HepG2 (cell line): ENCODE data around the gene XPO1. TPM values are rescaled to one million over a fixed set of nuclear protein-coding genes. Genes with fewer than 3 reads are reported as not detected.

Experiments used
- ETV5 ChIP-seq: IDR thresholded peaks from 2 replicates; pipeline ENCODE4 v1.6.1; 2018; ENCODE audit warnings: missing biosample characterization, missing genetic modification reagents, inconsistent platforms, borderline replicate concordance
- HOXA3 ChIP-seq: sonication (generic); formaldehyde crosslinking; IDR thresholded peaks from 2 replicates; pipeline ENCODE4 v1.5.0; 2020; ENCODE audit warnings: missing genetic modification reagents
- ISL2 ChIP-seq: sonication (generic); formaldehyde crosslinking; IDR thresholded peaks from 2 replicates; pipeline ENCODE4 v1.5.0; 2020; ENCODE audit warnings: missing genetic modification reagents
- MED1 ChIP-seq: sonication (generic); formaldehyde crosslinking; IDR thresholded peaks from 2 replicates; pipeline ENCODE4 v1.4.0; 2020; ENCODE audit warnings: missing genetic modification reagents
- RCOR2 ChIP-seq: IDR thresholded peaks from 2 replicates; pipeline ENCODE4 v1.6.1; 2016; ENCODE audit warnings: missing biosample characterization, missing genetic modification reagents
- SMAD3 ChIP-seq: sonication (generic); formaldehyde crosslinking; IDR thresholded peaks from 2 replicates; pipeline ENCODE4 v1.4.0; 2020; ENCODE audit warnings: missing genetic modification reagents
- SYNCRIP ChIP-seq: fragments of 200-400 bp; formaldehyde crosslinking; IDR thresholded peaks from 2 replicates; pipeline ENCODE4 v1.6.1; 2018; ENCODE audit warnings: mild to moderate bottlenecking, low read depth, low read length; ENCODE audit not compliant: insufficient read depth
- TOE1 ChIP-seq: sonication (generic); formaldehyde crosslinking; IDR thresholded peaks from 2 replicates; pipeline ENCODE4 v1.4.0; 2020; ENCODE audit warnings: mild to moderate bottlenecking, missing genetic modification reagents
- ZIK1 ChIP-seq: sonication (generic); formaldehyde crosslinking; IDR thresholded peaks from 2 replicates; pipeline ENCODE4 v1.5.0; 2020; ENCODE audit warnings: mild to moderate bottlenecking, low read depth, missing genetic modification reagents, borderline replicate concordance
- ZMYM2 ChIP-seq: sonication (generic); formaldehyde crosslinking; IDR thresholded peaks from 2 replicates; pipeline ENCODE4 v1.8.0; 2022; ENCODE audit warnings: mild to moderate bottlenecking, missing genetic modification reagents
- ZNF317 ChIP-seq: sonication (generic); formaldehyde crosslinking; IDR thresholded peaks from 2 replicates; pipeline ENCODE4 v1.5.0; 2020; ENCODE audit warnings: mild to moderate bottlenecking, missing genetic modification reagents
- ZNF558 ChIP-seq: sonication (generic); formaldehyde crosslinking; IDR thresholded peaks from 2 replicates; pipeline ENCODE4 v1.9.0; 2022; ENCODE audit warnings: mild to moderate bottlenecking, missing genetic modification reagents, borderline replicate concordance
- polyA plus RNA-seq, 8 experiments: library from polyadenylated mRNA; depleted of rRNA in 3 of 8; stranded (reverse) in 7 of 8; unstranded in 1 of 8; fragments of >200 nt; fragmentation: Illumina TruSeq in 4 of 8; extraction: Trizol in 4 of 8; gene quantifications; 2 replicates each; pipeline versions ENCODE4 v1.2.1 to v1.2.3, GENCODE V29; 2011 to 2016; ENCODE audit warnings: low read depth in 4 of 8, missing spikeins in 1 of 8, mixed read lengths in 1 of 8; ENCODE audit not compliant: insufficient read depth in 1 of 8
- total RNA-seq, 5 experiments: library from RNA; depleted of rRNA; stranded (reverse); fragments of >200 nt; fragmentation: Illumina TruSeq; extraction: Trizol; gene quantifications; 2 replicates each; pipeline ENCODE4 v1.2.3, GENCODE V29; 2016; ENCODE audit warnings: low read depth in 1 of 5
- TF ChIP-seq, protein P1 (sequence below): sonication (generic); formaldehyde crosslinking; IDR thresholded peaks from 2 replicates; pipeline ENCODE4 v1.8.0; 2023; ENCODE audit warnings: mild to moderate bottlenecking, missing genetic modification reagents
- TF ChIP-seq, protein P2 (sequence below): sonication (generic); formaldehyde crosslinking; IDR thresholded peaks from 2 replicates; pipeline ENCODE4 v1.4.0; 2020; ENCODE audit warnings: missing genetic modification reagents, borderline replicate concordance
- TF ChIP-seq, protein P3 (sequence below): fragments of 450-650 bp; IDR thresholded peaks from 2 replicates; pipeline ENCODE4 v1.6.1; 2016
- TF ChIP-seq, protein P4 (sequence below): sonication (generic); formaldehyde crosslinking; IDR thresholded peaks from 2 replicates; pipeline ENCODE4 v1.8.1; 2023; ENCODE audit warnings: missing genetic modification reagents, mild to moderate bottlenecking, borderline replicate concordance
- TF ChIP-seq, protein P5 (sequence below): sonication (generic); formaldehyde crosslinking; IDR thresholded peaks from 2 replicates; pipeline ENCODE4 v1.5.0; 2020; ENCODE audit warnings: mild to moderate bottlenecking, missing genetic modification reagents, borderline replicate concordance

The XPO1 gene
- total and polyA plus RNA-seq, 2 of the 13 experiments (the other 11 are each of a cell fraction or from before 2014, with no cell fraction given), result 67.4 to 212 TPM

DNA sequence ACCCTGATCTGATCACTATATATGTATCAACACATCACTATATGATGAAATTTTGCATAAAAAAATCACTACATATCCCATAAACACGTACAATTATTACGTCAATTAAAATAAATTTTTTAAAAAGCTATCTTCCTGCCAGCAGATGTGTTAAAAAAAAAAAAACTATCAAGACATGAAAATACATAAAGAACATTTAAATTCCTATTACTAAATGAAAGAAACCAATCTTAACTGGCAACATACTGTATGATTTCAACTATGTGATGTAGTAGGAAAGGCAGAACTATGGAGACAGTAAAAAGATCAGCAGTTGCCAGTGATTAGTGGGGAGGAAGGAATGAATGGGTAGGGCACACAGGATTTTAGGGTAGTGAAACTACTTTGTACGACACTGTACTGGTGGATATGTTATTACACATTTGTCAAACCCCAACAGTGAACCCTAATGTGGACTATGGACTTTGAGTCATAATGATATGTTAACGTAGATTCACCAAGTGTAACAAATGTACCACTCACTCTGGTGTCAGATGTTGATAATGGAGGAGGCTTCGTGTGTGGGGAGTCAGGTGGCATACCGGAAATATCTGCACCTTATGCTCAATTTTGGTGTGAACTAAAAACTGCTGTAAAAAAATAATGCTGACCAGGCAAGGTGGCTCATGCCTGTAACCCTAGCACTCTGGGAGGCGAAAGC, 94.7 kb downstream of the XPO1 start (continued):
- TF ChIP-seq, protein P1, sequence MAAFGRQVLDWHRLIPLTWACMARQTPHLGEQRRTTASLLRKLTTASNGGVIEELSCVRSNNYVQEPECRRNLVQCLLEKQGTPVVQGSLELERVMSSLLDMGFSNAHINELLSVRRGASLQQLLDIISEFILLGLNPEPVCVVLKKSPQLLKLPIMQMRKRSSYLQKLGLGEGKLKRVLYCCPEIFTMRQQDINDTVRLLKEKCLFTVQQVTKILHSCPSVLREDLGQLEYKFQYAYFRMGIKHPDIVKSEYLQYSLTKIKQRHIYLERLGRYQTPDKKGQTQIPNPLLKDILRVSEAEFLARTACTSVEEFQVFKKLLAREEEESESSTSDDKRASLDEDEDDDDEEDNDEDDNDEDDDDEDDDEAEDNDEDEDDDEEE (CRISPR knock-in tag), result no peak
- TF ChIP-seq, protein P2, sequence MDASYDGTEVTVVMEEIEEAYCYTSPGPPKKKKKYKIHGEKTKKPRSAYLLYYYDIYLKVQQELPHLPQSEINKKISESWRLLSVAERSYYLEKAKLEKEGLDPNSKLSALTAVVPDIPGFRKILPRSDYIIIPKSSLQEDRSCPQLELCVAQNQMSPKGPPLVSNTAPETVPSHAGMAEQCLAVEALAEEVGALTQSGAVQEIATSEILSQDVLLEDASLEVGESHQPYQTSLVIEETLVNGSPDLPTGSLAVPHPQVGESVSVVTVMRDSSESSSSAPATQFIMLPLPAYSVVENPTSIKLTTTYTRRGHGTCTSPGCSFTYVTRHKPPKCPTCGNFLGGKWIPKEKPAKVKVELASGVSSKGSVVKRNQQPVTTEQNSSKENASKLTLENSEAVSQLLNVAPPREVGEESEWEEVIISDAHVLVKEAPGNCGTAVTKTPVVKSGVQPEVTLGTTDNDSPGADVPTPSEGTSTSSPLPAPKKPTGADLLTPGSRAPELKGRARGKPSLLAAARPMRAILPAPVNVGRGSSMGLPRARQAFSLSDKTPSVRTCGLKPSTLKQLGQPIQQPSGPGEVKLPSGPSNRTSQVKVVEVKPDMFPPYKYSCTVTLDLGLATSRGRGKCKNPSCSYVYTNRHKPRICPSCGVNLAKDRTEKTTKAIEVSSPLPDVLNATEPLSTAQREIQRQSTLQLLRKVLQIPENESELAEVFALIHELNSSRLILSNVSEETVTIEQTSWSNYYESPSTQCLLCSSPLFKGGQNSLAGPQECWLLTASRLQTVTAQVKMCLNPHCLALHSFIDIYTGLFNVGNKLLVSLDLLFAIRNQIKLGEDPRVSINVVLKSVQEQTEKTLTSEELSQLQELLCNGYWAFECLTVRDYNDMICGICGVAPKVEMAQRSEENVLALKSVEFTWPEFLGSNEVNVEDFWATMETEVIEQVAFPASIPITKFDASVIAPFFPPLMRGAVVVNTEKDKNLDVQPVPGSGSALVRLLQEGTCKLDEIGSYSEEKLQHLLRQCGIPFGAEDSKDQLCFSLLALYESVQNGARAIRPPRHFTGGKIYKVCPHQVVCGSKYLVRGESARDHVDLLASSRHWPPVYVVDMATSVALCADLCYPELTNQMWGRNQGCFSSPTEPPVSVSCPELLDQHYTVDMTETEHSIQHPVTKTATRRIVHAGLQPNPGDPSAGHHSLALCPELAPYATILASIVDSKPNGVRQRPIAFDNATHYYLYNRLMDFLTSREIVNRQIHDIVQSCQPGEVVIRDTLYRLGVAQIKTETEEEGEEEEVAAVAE (CRISPR knock-in tag), result peak; percentile 70; the same call in 1 of the 2 replicates
- TF ChIP-seq ZNF317, result peak; percentile 76; the same call in 1 of the 2 replicates
- TF ChIP-seq HOXA3 (CRISPR knock-in tag), result peak; percentile 57; the same call in 1 of the 2 replicates
- peak; percentile 38; the same call in 1 of the 2 replicates for TF ChIP-seq ZMYM2 (CRISPR knock-in tag)
- TF ChIP-seq RCOR2, result peak; percentile 70; the same call in 1 of the 2 replicates
- TF ChIP-seq, protein P3, sequence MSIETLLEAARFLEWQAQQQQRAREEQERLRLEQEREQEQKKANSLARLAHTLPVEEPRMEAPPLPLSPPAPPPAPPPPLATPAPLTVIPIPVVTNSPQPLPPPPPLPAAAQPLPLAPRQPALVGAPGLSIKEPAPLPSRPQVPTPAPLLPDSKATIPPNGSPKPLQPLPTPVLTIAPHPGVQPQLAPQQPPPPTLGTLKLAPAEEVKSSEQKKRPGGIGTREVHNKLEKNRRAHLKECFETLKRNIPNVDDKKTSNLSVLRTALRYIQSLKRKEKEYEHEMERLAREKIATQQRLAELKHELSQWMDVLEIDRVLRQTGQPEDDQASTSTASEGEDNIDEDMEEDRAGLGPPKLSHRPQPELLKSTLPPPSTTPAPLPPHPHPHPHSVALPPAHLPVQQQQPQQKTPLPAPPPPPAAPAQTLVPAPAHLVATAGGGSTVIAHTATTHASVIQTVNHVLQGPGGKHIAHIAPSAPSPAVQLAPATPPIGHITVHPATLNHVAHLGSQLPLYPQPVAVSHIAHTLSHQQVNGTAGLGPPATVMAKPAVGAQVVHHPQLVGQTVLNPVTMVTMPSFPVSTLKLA, result peak; percentile 18; the same call in 1 of the 2 replicates
- TF ChIP-seq ZNF558 (CRISPR knock-in tag), result no peak
- TF ChIP-seq TOE1 (CRISPR knock-in tag), result 0 out of 2 replicates have a peak, but pooled peaks have one; percentile 36
- no peak for TF ChIP-seq ZIK1 (CRISPR knock-in tag)
- TF ChIP-seq, protein P4, sequence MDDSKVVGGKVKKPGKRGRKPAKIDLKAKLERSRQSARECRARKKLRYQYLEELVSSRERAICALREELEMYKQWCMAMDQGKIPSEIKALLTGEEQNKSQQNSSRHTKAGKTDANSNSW, result no peak
- no peak for TF ChIP-seq SYNCRIP
- TF ChIP-seq SMAD3 (CRISPR knock-in tag), result peak; percentile 55
- TF ChIP-seq MED1, result 0 out of 2 replicates have a peak, but pooled peaks have one; percentile 53
- TF ChIP-seq, protein P5, sequence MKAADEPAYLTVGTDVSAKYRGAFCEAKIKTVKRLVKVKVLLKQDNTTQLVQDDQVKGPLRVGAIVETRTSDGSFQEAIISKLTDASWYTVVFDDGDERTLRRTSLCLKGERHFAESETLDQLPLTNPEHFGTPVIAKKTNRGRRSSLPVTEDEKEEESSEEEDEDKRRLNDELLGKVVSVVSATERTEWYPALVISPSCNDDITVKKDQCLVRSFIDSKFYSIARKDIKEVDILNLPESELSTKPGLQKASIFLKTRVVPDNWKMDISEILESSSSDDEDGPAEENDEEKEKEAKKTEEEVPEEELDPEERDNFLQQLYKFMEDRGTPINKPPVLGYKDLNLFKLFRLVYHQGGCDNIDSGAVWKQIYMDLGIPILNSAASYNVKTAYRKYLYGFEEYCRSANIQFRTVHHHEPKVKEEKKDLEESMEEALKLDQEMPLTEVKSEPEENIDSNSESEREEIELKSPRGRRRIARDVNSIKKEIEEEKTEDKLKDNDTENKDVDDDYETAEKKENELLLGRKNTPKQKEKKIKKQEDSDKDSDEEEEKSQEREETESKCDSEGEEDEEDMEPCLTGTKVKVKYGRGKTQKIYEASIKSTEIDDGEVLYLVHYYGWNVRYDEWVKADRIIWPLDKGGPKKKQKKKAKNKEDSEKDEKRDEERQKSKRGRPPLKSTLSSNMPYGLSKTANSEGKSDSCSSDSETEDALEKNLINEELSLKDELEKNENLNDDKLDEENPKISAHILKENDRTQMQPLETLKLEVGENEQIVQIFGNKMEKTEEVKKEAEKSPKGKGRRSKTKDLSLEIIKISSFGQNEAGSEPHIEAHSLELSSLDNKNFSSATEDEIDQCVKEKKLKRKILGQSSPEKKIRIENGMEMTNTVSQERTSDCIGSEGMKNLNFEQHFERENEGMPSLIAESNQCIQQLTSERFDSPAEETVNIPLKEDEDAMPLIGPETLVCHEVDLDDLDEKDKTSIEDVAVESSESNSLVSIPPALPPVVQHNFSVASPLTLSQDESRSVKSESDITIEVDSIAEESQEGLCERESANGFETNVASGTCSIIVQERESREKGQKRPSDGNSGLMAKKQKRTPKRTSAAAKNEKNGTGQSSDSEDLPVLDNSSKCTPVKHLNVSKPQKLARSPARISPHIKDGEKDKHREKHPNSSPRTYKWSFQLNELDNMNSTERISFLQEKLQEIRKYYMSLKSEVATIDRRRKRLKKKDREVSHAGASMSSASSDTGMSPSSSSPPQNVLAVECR (CRISPR knock-in tag), result peak; percentile 26; the same call in 1 of the 2 replicates
- peak; percentile 24; the same call in 1 of the 2 replicates for TF ChIP-seq ISL2 (CRISPR knock-in tag)
- TF ChIP-seq ETV5 (CRISPR knock-in tag), result peak; percentile 85; the same call in 1 of the 2 replicates
